ENCODE measurements around the gene SLC30A10. TPM values are rescaled to one million over a fixed set of nuclear protein-coding genes. Genes with fewer than 3 reads are reported as not detected.
"Not testable (repeated sequence)": the region's sequence is repeated elsewhere in the genome, so short reads cannot be mapped to it uniquely, and the experiment has no call there.

The SLC30A10 gene
- total RNA-seq, 2 donors from 2014 or later, result not detected

DNA sequence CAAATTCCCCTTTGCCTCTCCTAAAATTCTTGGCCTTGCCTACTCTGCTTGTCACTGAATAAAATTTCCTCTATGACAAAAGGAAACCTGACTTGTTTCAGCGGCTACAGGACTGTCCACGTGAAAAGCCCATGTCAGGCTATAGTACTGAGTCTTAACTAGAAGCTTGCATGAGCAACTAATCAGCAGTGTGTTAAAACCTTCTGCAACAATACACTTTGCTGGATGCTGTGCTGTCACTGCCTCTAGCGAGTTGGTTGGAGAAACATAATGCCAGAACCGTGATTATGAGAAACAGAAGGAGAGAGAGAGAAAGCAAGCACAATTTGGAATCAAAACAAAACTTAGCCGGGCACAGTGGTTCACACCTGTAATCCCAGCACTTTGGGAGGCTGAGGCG is 25.7 kb upstream of the SLC30A10 start:
- TF ChIP-seq, protein P1, sequence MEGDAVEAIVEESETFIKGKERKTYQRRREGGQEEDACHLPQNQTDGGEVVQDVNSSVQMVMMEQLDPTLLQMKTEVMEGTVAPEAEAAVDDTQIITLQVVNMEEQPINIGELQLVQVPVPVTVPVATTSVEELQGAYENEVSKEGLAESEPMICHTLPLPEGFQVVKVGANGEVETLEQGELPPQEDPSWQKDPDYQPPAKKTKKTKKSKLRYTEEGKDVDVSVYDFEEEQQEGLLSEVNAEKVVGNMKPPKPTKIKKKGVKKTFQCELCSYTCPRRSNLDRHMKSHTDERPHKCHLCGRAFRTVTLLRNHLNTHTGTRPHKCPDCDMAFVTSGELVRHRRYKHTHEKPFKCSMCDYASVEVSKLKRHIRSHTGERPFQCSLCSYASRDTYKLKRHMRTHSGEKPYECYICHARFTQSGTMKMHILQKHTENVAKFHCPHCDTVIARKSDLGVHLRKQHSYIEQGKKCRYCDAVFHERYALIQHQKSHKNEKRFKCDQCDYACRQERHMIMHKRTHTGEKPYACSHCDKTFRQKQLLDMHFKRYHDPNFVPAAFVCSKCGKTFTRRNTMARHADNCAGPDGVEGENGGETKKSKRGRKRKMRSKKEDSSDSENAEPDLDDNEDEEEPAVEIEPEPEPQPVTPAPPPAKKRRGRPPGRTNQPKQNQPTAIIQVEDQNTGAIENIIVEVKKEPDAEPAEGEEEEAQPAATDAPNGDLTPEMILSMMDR (IDR thresholded peaks at IDR 0.05), result no peak
- DNase-seq (ENCODE audit: low spot score) (no peak), ATAC-seq (ENCODE audit: insufficient number of reproducible peaks, low FRiP score, low read depth) (no peak)
- no peaks in the 10 kb centered on the region for H3K36me3 ChIP-seq
- no peak overlapping the region for H3K27ac ChIP-seq
- H3K27me3 ChIP-seq (replicated peaks; ENCODE audit: insufficient read depth), result no peaks in the 10 kb centered on the region
- H3K4me1 ChIP-seq (ENCODE audit: control insufficient read depth in 1 of 2, low read depth in 2 of 2), result no peaks in the 10 kb centered on the region
- H3K9me3 ChIP-seq, result no peaks in the 10 kb centered on the region
- no peak overlapping the region for H3K4me3 ChIP-seq

GRCh38 chr1:219952361-219952760 is 24.0 kb upstream of the SLC30A10 start:
- Histone ChIP-seq H3K9me3 (no peaks in the 10 kb centered on the region), H3K36me3 (no peaks in the 10 kb centered on the region), H3K4me3 (no peak overlapping the region), H3K27ac (no peak overlapping the region), H3K4me1 (ENCODE audit: control insufficient read depth in 1 of 2, low read depth in 2 of 2) (no peaks in the 10 kb centered on the region), H3K27me3 (replicated peaks; ENCODE audit: insufficient read depth) (no peaks in the 10 kb centered on the region)
- DNase-seq (ENCODE audit: low spot score) (no peak), ATAC-seq (ENCODE audit: insufficient number of reproducible peaks, low FRiP score, low read depth) (no peak)
- TF ChIP-seq, protein P1 (IDR thresholded peaks at IDR 0.05), result no peak

DNA sequence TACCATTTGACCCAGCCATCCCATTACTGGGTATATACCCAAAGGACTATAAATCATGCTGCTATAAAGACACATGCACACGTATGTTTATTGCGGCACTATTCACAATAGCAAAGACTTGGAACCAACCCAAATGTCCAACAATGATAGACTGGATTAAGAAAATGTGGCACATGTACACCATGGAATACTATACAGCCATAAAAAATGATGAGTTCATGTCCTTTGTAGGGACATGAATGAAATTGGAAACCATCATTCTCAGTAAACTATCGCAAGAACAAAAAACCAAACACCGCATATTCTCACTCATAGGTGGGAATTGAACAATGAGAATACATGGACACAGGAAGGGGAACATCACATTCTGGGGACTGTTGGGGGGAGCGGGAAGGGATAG is 20.9 kb upstream of the SLC30A10 start:
- not testable (repeated sequence) for H3K27ac ChIP-seq; H3K27me3 ChIP-seq (replicated peaks; ENCODE audit: insufficient read depth); H3K4me1 ChIP-seq (ENCODE audit: control insufficient read depth in 1 of 2, low read depth in 2 of 2); H3K36me3 ChIP-seq; ATAC-seq (ENCODE audit: insufficient number of reproducible peaks, low FRiP score, low read depth); DNase-seq (ENCODE audit: low spot score); H3K4me3 ChIP-seq; H3K9me3 ChIP-seq

DNA sequence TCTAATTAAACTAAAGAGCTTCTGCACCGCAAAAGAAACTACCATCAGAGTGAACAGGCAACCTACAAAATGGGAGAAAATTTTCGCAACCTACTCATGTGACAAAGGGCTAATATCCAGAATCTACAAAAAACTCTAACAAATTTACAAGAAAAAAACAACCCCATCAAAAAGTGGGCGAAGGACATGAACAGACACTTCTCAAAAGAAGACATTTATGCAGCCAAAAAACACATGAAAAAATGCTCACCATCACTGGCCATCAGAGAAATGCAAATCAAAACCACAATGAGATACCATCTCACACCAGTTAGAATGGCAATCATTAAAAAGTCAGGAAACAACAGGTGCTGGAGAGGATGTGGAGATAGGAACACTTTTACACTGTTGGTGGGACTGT is 20.4 kb upstream of the SLC30A10 start:
- not testable (repeated sequence) for H3K27me3 ChIP-seq (replicated peaks; ENCODE audit: insufficient read depth); DNase-seq (ENCODE audit: low spot score); H3K4me3 ChIP-seq; H3K27ac ChIP-seq; H3K4me1 ChIP-seq (ENCODE audit: control insufficient read depth in 1 of 2, low read depth in 2 of 2); ATAC-seq (ENCODE audit: insufficient number of reproducible peaks, low FRiP score, low read depth); H3K36me3 ChIP-seq; H3K9me3 ChIP-seq

GRCh38 chr1:219945795-219946194 is 17.4 kb upstream of the SLC30A10 start:
- Histone ChIP-seq H3K4me3 (no peak overlapping the region), H3K27me3 (replicated peaks; ENCODE audit: insufficient read depth) (no peaks in the 10 kb centered on the region), H3K4me1 (ENCODE audit: control insufficient read depth in 1 of 2, low read depth in 2 of 2) (no peaks in the 10 kb centered on the region), H3K9me3 (no peaks in the 10 kb centered on the region), H3K36me3 (no peaks in the 10 kb centered on the region), H3K27ac (no peak overlapping the region)
- TF ChIP-seq, protein P1 (IDR thresholded peaks at IDR 0.05), result no peak
- no peak for ATAC-seq (ENCODE audit: insufficient number of reproducible peaks, low FRiP score, low read depth)
- no peak for DNase-seq (ENCODE audit: low spot score)

GRCh38 chr1:219941179-219942118 is 13.1 kb upstream of the SLC30A10 start:
- no peaks in the 10 kb centered on the region for H3K4me1 ChIP-seq (ENCODE audit: control insufficient read depth in 1 of 2, low read depth in 2 of 2)
- no peaks in the 10 kb centered on the region for H3K9me3 ChIP-seq
- DNase-seq (ENCODE audit: low spot score) (no peak), ATAC-seq (ENCODE audit: insufficient number of reproducible peaks, low FRiP score, low read depth) (no peak)
- H3K27me3 ChIP-seq (replicated peaks; ENCODE audit: insufficient read depth), result no peaks in the 10 kb centered on the region
- TF ChIP-seq, protein P1 (IDR thresholded peaks at IDR 0.05), result no peak
- no peak overlapping the region for H3K27ac ChIP-seq
- no peaks in the 10 kb centered on the region for H3K36me3 ChIP-seq
- H3K4me3 ChIP-seq, result no peak overlapping the region
